ENCODE measurements around the gene OGA.

Gene OGA

DNA sequence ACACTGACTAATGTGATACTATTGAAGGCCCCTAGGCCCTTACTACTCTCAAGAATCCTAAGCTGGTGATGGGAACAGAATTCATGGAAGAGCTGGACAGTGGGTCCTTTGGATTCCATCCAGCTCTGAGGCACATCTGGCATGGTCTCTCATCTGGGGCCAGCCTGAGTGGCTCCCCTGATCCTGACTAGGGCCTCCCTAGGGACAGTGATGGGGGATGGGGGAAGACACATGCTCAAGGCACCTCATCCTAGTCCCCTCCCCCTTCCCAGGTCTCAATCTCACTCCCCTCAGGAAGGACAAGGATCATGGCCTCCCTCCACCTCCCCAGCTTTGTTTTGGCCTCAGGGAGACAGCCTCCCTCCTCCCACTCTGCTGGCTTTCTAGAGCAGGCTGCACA lies 23.6 kb upstream of the OGA start:
- Histone ChIP-seq H3K4me1 (ENCODE audit: low read length) (no peaks in the 10 kb centered on the region), H3K27ac (ENCODE audit: low read length) (no peak overlapping the region), H3K9ac (ENCODE audit: low read length) (no peak overlapping the region), H3K79me2 (ENCODE audit: low read length) (no peaks in the 10 kb centered on the region), H3K4me3 (ENCODE audit: low read length) (no peak overlapping the region), H3K36me3 (replicated peaks; ENCODE audit: insufficient read depth, low read length) (no peaks in the 10 kb centered on the region), H4K20me1 (ENCODE audit: insufficient read depth, low read length) (no peaks in the 10 kb centered on the region), H3K4me2 (ENCODE audit: low read depth, low read length) (no peak overlapping the region), H3F3A (ENCODE audit: insufficient read depth, low read length) (no peaks in the 10 kb centered on the region), H3K9me3 (replicated peaks; ENCODE audit: insufficient read depth, low read length) (no peaks in the 10 kb centered on the region), H3K27me3 (replicated peaks; ENCODE audit: insufficient read depth, low read length) (no peaks in the 10 kb centered on the region), H3K9me2 (replicated peaks; ENCODE audit: insufficient read depth, low read length) (no peaks in the 10 kb centered on the region), H2AFZ (ENCODE audit: low read length) (no peak overlapping the region)
- no peak for TF ChIP-seq EZH2 (optimal IDR thresholded peaks at IDR 0.05; ENCODE audit: low read depth, low read length)
- no peak for TF ChIP-seq EZH2phosphoT487 (IDR thresholded peaks at IDR 0.05; ENCODE audit: low read length)
- TF ChIP-seq, protein P1, sequence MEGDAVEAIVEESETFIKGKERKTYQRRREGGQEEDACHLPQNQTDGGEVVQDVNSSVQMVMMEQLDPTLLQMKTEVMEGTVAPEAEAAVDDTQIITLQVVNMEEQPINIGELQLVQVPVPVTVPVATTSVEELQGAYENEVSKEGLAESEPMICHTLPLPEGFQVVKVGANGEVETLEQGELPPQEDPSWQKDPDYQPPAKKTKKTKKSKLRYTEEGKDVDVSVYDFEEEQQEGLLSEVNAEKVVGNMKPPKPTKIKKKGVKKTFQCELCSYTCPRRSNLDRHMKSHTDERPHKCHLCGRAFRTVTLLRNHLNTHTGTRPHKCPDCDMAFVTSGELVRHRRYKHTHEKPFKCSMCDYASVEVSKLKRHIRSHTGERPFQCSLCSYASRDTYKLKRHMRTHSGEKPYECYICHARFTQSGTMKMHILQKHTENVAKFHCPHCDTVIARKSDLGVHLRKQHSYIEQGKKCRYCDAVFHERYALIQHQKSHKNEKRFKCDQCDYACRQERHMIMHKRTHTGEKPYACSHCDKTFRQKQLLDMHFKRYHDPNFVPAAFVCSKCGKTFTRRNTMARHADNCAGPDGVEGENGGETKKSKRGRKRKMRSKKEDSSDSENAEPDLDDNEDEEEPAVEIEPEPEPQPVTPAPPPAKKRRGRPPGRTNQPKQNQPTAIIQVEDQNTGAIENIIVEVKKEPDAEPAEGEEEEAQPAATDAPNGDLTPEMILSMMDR (IDR thresholded peaks at IDR 0.05; ENCODE audit: low read length): no peak
- no peak for DNase-seq

DNA sequence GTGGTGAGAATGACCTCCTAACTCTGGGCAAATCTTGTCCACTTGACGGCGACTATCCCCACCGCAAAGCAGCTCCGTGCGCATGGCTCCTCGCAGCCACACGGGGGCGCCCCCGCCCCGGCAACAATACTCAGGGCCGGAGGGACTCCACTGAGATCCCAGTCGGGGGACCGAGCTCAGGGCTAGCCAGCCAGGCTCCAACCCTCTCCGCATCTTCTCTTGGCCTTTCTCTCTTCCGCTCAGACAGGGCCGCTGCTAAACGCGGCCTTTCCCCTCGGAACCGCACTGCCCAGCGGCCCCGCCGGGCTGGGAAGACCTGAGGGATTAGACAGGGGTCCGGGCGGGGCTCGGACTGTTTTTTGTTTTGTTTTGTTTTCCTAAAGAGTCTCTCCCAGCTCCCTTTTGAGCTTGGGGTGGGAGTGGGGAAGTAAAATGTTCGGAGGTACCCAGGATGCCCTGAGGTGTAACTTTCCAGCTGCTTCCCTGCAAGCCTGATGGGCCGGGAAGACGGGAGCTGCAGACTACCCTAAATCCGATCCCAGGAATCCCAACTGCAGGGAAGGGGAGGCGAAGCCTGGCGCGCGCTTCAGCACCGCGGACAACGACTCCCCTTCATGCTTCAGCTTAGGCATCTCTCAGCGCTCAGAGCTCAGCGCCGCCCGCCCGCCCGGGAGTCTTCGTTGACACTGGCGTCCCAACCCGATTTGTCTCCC lies 22.7 kb upstream of the OGA start:
- H3K9me3 ChIP-seq (replicated peaks; ENCODE audit: insufficient read depth, low read length): no peaks in the 10 kb centered on the region
- H3K27ac ChIP-seq (ENCODE audit: low read length): no peak overlapping the region
- H3K79me2 ChIP-seq (ENCODE audit: low read length): no peaks in the 10 kb centered on the region
- peak; percentile 83 for DNase-seq
- TF ChIP-seq, protein P1 (IDR thresholded peaks at IDR 0.05; ENCODE audit: low read length): peak; percentile 95
- no peak for TF ChIP-seq EZH2 (optimal IDR thresholded peaks at IDR 0.05; ENCODE audit: low read depth, low read length)
- peak overlapping the region; percentile 46 for H2AFZ ChIP-seq (ENCODE audit: low read length)
- no peaks in the 10 kb centered on the region for H3K4me1 ChIP-seq (ENCODE audit: low read length)
- H3F3A ChIP-seq (ENCODE audit: insufficient read depth, low read length): no peaks in the 10 kb centered on the region
- no peaks in the 10 kb centered on the region for H4K20me1 ChIP-seq (ENCODE audit: insufficient read depth, low read length)
- peak overlapping the region; percentile 64 for H3K4me3 ChIP-seq (ENCODE audit: low read length)
- H3K36me3 ChIP-seq (replicated peaks; ENCODE audit: insufficient read depth, low read length): no peaks in the 10 kb centered on the region
- H3K4me2 ChIP-seq (ENCODE audit: low read depth, low read length): peak overlapping the region; percentile 94
- peak overlapping the region; percentile 12; the same call in 1 of the 2 replicates for H3K9ac ChIP-seq (ENCODE audit: low read length)
- H3K9me2 ChIP-seq (replicated peaks; ENCODE audit: insufficient read depth, low read length): no peaks in the 10 kb centered on the region
- H3K27me3 ChIP-seq (replicated peaks; ENCODE audit: insufficient read depth, low read length): no peaks in the 10 kb centered on the region

DNA sequence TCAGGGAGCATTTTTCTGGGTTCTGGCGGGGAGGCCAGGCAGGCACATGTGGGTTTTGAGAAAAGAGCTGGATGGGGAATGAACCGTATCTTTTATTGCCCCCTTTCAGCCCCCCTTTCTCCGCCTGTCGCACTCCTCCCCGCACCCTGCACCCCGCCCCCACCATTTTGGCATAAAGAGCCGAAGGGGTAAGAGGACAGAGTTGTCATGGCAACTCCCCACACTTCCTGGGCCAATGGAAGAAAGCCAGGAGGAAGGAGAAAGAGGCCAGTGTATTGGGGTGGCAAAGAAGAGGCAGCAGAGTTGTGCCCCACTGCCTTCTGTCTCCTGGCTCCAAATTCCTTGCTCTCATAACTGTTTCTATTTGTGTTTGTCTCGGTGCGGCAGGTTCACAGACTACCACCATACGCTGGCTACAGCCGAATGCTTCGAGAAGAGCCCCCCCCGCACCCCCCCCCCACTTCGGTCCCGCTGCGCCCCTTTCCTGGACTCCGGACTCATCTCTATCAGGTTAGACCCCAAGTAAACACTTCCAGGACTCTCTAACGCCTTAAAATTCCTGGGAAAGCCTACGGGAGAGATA lies 21.9 kb upstream of the OGA start:
- Histone ChIP-seq H3K27ac (ENCODE audit: low read length) (no peak overlapping the region), H2AFZ (ENCODE audit: low read length) (peak overlapping the region; percentile 46), H3K36me3 (replicated peaks; ENCODE audit: insufficient read depth, low read length) (no peaks in the 10 kb centered on the region), H3K27me3 (replicated peaks; ENCODE audit: insufficient read depth, low read length) (no peaks in the 10 kb centered on the region), H3K79me2 (ENCODE audit: low read length) (no peaks in the 10 kb centered on the region), H4K20me1 (ENCODE audit: insufficient read depth, low read length) (no peaks in the 10 kb centered on the region), H3K4me2 (ENCODE audit: low read depth, low read length) (peak overlapping the region; percentile 94), H3K9ac (ENCODE audit: low read length) (peak overlapping the region; percentile 36; the same call in 1 of the 2 replicates), H3K4me1 (ENCODE audit: low read length) (no peaks in the 10 kb centered on the region), H3K4me3 (ENCODE audit: low read length) (peak overlapping the region; percentile 64), H3K9me3 (replicated peaks; ENCODE audit: insufficient read depth, low read length) (no peaks in the 10 kb centered on the region), H3K9me2 (replicated peaks; ENCODE audit: insufficient read depth, low read length) (no peaks in the 10 kb centered on the region), H3F3A (ENCODE audit: insufficient read depth, low read length) (no peaks in the 10 kb centered on the region)
- DNase-seq: no peak
- TF ChIP-seq EZH2 (optimal IDR thresholded peaks at IDR 0.05; ENCODE audit: low read depth, low read length) (no peak), EZH2phosphoT487 (IDR thresholded peaks at IDR 0.05; ENCODE audit: low read length) (no peak)
- TF ChIP-seq, protein P1 (IDR thresholded peaks at IDR 0.05; ENCODE audit: low read length): no peak

All from MM.1S (cell line).